ENCODE measurements around the gene LOXL1. TPM values are rescaled to one million over a fixed set of nuclear protein-coding genes. Genes with fewer than 3 reads are reported as not detected.

The LOXL1 gene
- total RNA-seq, 1 donor from 2014 or later = 29.0 TPM

- Histone ChIP-seq H3K36me3 (peaks cover 0 to 9% of the 10 kb centered on the region in 2 donors), H3K4me1 (peaks cover 33% of the 10 kb centered on the region), H3K4me3 (no peak overlapping the region), H3K27me3 (no peaks in the 10 kb centered on the region), H3K9me3 (no peaks in the 10 kb centered on the region), H3K27ac (peak overlapping the region; percentile 61)
- intact Hi-C loops (cut with DNase I) = no loop called here
- no peak for DNase-seq (ENCODE audit: extremely low spot score in 2 of 2)
- no peak for TF ChIP-seq CTCF (IDR thresholded peaks at IDR 0.05)
- no peak for TF ChIP-seq POLR2AphosphoS5 (IDR thresholded peaks at IDR 0.05; ENCODE audit: insufficient read depth in 1 of 2, low read depth in 1 of 2)
- TF ChIP-seq POLR2A (IDR thresholded peaks at IDR 0.05) = no peak
Observed at GRCh38 chr15:73944161-73945129, 18.2 kb downstream of the LOXL1 start.

GRCh38 chr15:73945130-73945508, 18.9 kb downstream of the LOXL1 start:
- H3K27me3 ChIP-seq = no peaks in the 10 kb centered on the region
- peaks cover 28% of the 10 kb centered on the region for H3K4me1 ChIP-seq
- no peak for DNase-seq (ENCODE audit: extremely low spot score in 2 of 2)
- no peak overlapping the region for H3K27ac ChIP-seq
- TF ChIP-seq POLR2AphosphoS5 (IDR thresholded peaks at IDR 0.05; ENCODE audit: insufficient read depth in 1 of 2, low read depth in 1 of 2) (no peak), POLR2A (IDR thresholded peaks at IDR 0.05) (no peak), CTCF (IDR thresholded peaks at IDR 0.05) (no peak)
- H3K9me3 ChIP-seq = no peaks in the 10 kb centered on the region
- intact Hi-C loops (cut with DNase I) = no loop called here
- H3K4me3 ChIP-seq = no peak overlapping the region
- H3K36me3 ChIP-seq = peaks cover 0 to 9% of the 10 kb centered on the region in 2 donors

DNA sequence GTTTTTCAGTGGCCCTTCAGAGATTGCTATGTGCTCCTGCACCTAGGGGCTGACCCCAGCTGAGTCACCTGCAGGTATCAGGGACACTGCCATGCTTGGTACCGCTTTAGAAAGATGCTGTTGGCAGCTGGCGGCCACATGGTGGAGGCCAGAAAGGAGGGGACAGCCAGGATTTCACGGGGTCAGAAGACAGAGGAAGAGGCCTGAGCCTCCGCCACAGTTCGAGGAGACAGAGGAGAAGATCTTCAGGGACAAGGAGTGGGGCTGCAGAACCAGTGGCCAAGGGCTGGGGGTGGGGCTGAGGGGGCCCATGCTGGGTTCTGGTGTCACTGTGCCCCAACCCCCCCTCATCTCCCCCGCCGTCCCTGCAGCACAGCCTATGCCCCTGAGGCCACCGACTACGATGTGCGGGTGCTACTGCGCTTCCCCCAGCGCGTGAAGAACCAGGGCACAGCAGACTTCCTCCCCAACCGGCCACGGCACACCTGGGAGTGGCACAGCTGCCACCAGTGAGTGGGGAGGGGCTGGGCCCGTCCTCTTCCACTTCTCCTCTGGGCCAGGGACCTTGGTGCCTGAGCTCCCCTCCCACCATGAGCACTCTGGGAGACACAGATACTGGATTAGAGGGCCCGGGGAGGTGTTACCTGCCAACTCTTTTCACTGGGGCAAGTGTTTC, 19.9 kb downstream of the LOXL1 start:
- Histone ChIP-seq H3K4me3 (no peak overlapping the region), H3K27me3 (no peaks in the 10 kb centered on the region), H3K4me1 (peaks cover 17% of the 10 kb centered on the region), H3K9me3 (no peaks in the 10 kb centered on the region), H3K36me3 (peaks cover 0 to 9% of the 10 kb centered on the region in 2 donors), H3K27ac (no peak overlapping the region)
- no peak for DNase-seq (ENCODE audit: extremely low spot score in 2 of 2)
- intact Hi-C loops (cut with DNase I) = no loop called here
- TF ChIP-seq CTCF (IDR thresholded peaks at IDR 0.05) (no peak), POLR2A (IDR thresholded peaks at IDR 0.05) (no peak), POLR2AphosphoS5 (IDR thresholded peaks at IDR 0.05; ENCODE audit: insufficient read depth in 1 of 2, low read depth in 1 of 2) (no peak)

DNA sequence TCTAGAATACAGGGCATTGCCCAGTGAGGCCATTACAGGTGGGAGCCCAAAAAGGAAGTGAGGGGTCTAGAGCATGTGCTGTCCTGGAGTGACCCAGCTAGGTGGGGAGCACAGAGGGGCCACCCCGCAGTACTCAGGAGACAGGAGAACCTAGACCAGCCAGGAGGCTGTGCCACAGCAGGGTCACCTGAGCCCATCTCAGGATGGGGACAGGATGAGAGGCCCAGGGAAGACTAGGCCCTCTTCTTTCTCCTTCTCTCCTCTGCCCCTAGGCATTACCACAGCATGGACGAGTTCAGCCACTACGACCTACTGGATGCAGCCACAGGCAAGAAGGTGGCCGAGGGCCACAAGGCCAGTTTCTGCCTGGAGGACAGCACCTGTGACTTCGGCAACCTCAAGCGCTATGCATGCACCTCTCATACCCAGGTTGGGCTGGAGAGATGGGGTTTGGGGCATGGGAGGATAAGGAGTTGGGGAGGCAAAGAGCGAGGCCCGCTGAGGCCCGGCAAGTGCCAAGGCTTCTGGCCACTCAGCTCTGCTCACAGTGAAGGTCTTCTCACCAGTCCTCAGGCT, 20.6 kb downstream of the LOXL1 start:
- Histone ChIP-seq H3K9me3 (no peaks in the 10 kb centered on the region), H3K27ac (no peak overlapping the region), H3K36me3 (peaks cover 0 to 9% of the 10 kb centered on the region in 2 donors), H3K27me3 (no peaks in the 10 kb centered on the region), H3K4me3 (no peak overlapping the region), H3K4me1 (peaks cover 16% of the 10 kb centered on the region)
- TF ChIP-seq POLR2A (IDR thresholded peaks at IDR 0.05) = no peak
- no peak for TF ChIP-seq POLR2AphosphoS5 (IDR thresholded peaks at IDR 0.05; ENCODE audit: insufficient read depth in 1 of 2, low read depth in 1 of 2)
- TF ChIP-seq CTCF (IDR thresholded peaks at IDR 0.05) = no peak
- intact Hi-C loops (cut with DNase I) = no loop called here
- DNase-seq (ENCODE audit: extremely low spot score in 2 of 2) = no peak

Data from vagina (tissue), 2 donors.